ENCODE measurements around the gene CHPT1. TPM values are rescaled to one million over a fixed set of nuclear protein-coding genes. Genes with fewer than 3 reads are reported as not detected.
"Not testable (repeated sequence)": the region's sequence is repeated elsewhere in the genome, so short reads cannot be mapped to it uniquely, and the experiment has no call there.

The CHPT1 gene
- polyA plus RNA-seq, 2 donors, result 19.1 to 21.9 TPM

GRCh38 chr12:101663298-101663697 is 34.1 kb upstream of the CHPT1 start:
- 87 to 90% methylated on average over 6 of the region's 6 CpGs for WGBS, 2 donors
- Histone ChIP-seq H3K4me1 (ENCODE audit: control insufficient read depth in 2 of 2, insufficient read depth in 2 of 2, low read length in 1 of 2) (no peaks in the 10 kb centered on the region), H3K4me3 (ENCODE audit: low read depth in 1 of 2, low read length in 2 of 2) (no peak overlapping the region), H3K9me3 (ENCODE audit: control insufficient read depth in 2 of 2, insufficient read depth in 1 of 2, low read depth in 1 of 2, low read length in 1 of 2) (no peaks in the 10 kb centered on the region), H3K27me3 (ENCODE audit: control insufficient read depth in 1 of 2, insufficient read depth in 2 of 2, low read length in 2 of 2) (no peaks in the 10 kb centered on the region), H3K36me3 (ENCODE audit: control insufficient read depth in 2 of 2, insufficient read depth in 2 of 2, low read length in 1 of 2) (no peaks in the 10 kb centered on the region), H3K27ac (ENCODE audit: low read depth in 2 of 2, low read length in 1 of 2) (no peak overlapping the region)

- Histone ChIP-seq H3K36me3 (ENCODE audit: control insufficient read depth in 2 of 2, insufficient read depth in 2 of 2, low read length in 1 of 2) (no peaks in the 10 kb centered on the region), H3K27me3 (ENCODE audit: control insufficient read depth in 1 of 2, insufficient read depth in 2 of 2, low read length in 2 of 2) (no peaks in the 10 kb centered on the region), H3K4me1 (ENCODE audit: control insufficient read depth in 2 of 2, insufficient read depth in 2 of 2, low read length in 1 of 2) (no peaks in the 10 kb centered on the region), H3K4me3 (ENCODE audit: low read depth in 1 of 2, low read length in 2 of 2) (no peak overlapping the region), H3K27ac (ENCODE audit: low read depth in 2 of 2, low read length in 1 of 2) (no peak overlapping the region), H3K9me3 (ENCODE audit: control insufficient read depth in 2 of 2, insufficient read depth in 1 of 2, low read depth in 1 of 2, low read length in 1 of 2) (no peaks in the 10 kb centered on the region)
- 77 to 79% methylated on average over 7 of the region's 7 CpGs for WGBS, 2 donors
Observed at GRCh38 chr12:101664992-101665391, 32.4 kb upstream of the CHPT1 start.

GRCh38 chr12:101666052-101666728 is 31.2 kb upstream of the CHPT1 start:
- Histone ChIP-seq H3K4me3 (ENCODE audit: low read depth in 1 of 2, low read length in 2 of 2) (no peak overlapping the region), H3K36me3 (ENCODE audit: control insufficient read depth in 2 of 2, insufficient read depth in 2 of 2, low read length in 1 of 2) (no peaks in the 10 kb centered on the region), H3K27ac (ENCODE audit: low read depth in 2 of 2, low read length in 1 of 2) (no peak overlapping the region), H3K27me3 (ENCODE audit: control insufficient read depth in 1 of 2, insufficient read depth in 2 of 2, low read length in 2 of 2) (peaks cover 0 to under 1% of the 10 kb centered on the region in 2 donors), H3K9me3 (ENCODE audit: control insufficient read depth in 2 of 2, insufficient read depth in 1 of 2, low read depth in 1 of 2, low read length in 1 of 2) (no peaks in the 10 kb centered on the region), H3K4me1 (ENCODE audit: control insufficient read depth in 2 of 2, insufficient read depth in 2 of 2, low read length in 1 of 2) (no peaks in the 10 kb centered on the region)
- 80 to 82% methylated on average over 7 of the region's 7 CpGs for WGBS, 2 donors

GRCh38 chr12:101667591-101667990 is 29.8 kb upstream of the CHPT1 start:
- H3K36me3 ChIP-seq (ENCODE audit: control insufficient read depth in 2 of 2, insufficient read depth in 2 of 2, low read length in 1 of 2), result no peaks in the 10 kb centered on the region
- no peak overlapping the region for H3K4me3 ChIP-seq (ENCODE audit: low read depth in 1 of 2, low read length in 2 of 2)
- no peaks in the 10 kb centered on the region for H3K9me3 ChIP-seq (ENCODE audit: control insufficient read depth in 2 of 2, insufficient read depth in 1 of 2, low read depth in 1 of 2, low read length in 1 of 2)
- WGBS, 2 donors, result 70 to 81% methylated on average over 5 of the region's 5 CpGs
- peaks cover 0 to 3% of the 10 kb centered on the region in 2 donors for H3K27me3 ChIP-seq (ENCODE audit: control insufficient read depth in 1 of 2, insufficient read depth in 2 of 2, low read length in 2 of 2)
- no peaks in the 10 kb centered on the region for H3K4me1 ChIP-seq (ENCODE audit: control insufficient read depth in 2 of 2, insufficient read depth in 2 of 2, low read length in 1 of 2)
- H3K27ac ChIP-seq (ENCODE audit: low read depth in 2 of 2, low read length in 1 of 2), result no peak overlapping the region

GRCh38 chr12:101670007-101670671 is 27.3 kb upstream of the CHPT1 start:
- 50 to 61% methylated on average over 6 of the region's 6 CpGs for WGBS, 2 donors
- H3K36me3 ChIP-seq (ENCODE audit: control insufficient read depth in 2 of 2, insufficient read depth in 2 of 2, low read length in 1 of 2), result no peaks in the 10 kb centered on the region
- no peak overlapping the region for H3K27ac ChIP-seq (ENCODE audit: low read depth in 2 of 2, low read length in 1 of 2)
- H3K4me1 ChIP-seq (ENCODE audit: control insufficient read depth in 2 of 2, insufficient read depth in 2 of 2, low read length in 1 of 2), result no peaks in the 10 kb centered on the region
- peaks cover 0 to 3% of the 10 kb centered on the region in 2 donors for H3K27me3 ChIP-seq (ENCODE audit: control insufficient read depth in 1 of 2, insufficient read depth in 2 of 2, low read length in 2 of 2)
- no peaks in the 10 kb centered on the region for H3K9me3 ChIP-seq (ENCODE audit: control insufficient read depth in 2 of 2, insufficient read depth in 1 of 2, low read depth in 1 of 2, low read length in 1 of 2)
- H3K4me3 ChIP-seq (ENCODE audit: low read depth in 1 of 2, low read length in 2 of 2), result no peak overlapping the region

GRCh38 chr12:101671157-101671791 is 26.2 kb upstream of the CHPT1 start:
- peaks cover 0 to 3% of the 10 kb centered on the region in 2 donors for H3K27me3 ChIP-seq (ENCODE audit: control insufficient read depth in 1 of 2, insufficient read depth in 2 of 2, low read length in 2 of 2)
- no peaks in the 10 kb centered on the region for H3K4me1 ChIP-seq (ENCODE audit: control insufficient read depth in 2 of 2, insufficient read depth in 2 of 2, low read length in 1 of 2)
- no peaks in the 10 kb centered on the region for H3K36me3 ChIP-seq (ENCODE audit: control insufficient read depth in 2 of 2, insufficient read depth in 2 of 2, low read length in 1 of 2)
- WGBS, 2 donors, result 60 to 66% methylated on average over 6 of the region's 6 CpGs
- H3K9me3 ChIP-seq (ENCODE audit: control insufficient read depth in 2 of 2, insufficient read depth in 1 of 2, low read depth in 1 of 2, low read length in 1 of 2), result no peaks in the 10 kb centered on the region
- H3K27ac ChIP-seq (ENCODE audit: low read depth in 2 of 2, low read length in 1 of 2), result no peak overlapping the region
- no peak overlapping the region for H3K4me3 ChIP-seq (ENCODE audit: low read depth in 1 of 2, low read length in 2 of 2)

GRCh38 chr12:101671833-101672232 is 25.6 kb upstream of the CHPT1 start:
- Histone ChIP-seq H3K4me3 (ENCODE audit: low read depth in 1 of 2, low read length in 2 of 2) (no peak overlapping the region), H3K9me3 (ENCODE audit: control insufficient read depth in 2 of 2, insufficient read depth in 1 of 2, low read depth in 1 of 2, low read length in 1 of 2) (no peaks in the 10 kb centered on the region), H3K27ac (ENCODE audit: low read depth in 2 of 2, low read length in 1 of 2) (no peak overlapping the region), H3K4me1 (ENCODE audit: control insufficient read depth in 2 of 2, insufficient read depth in 2 of 2, low read length in 1 of 2) (no peaks in the 10 kb centered on the region), H3K27me3 (ENCODE audit: control insufficient read depth in 1 of 2, insufficient read depth in 2 of 2, low read length in 2 of 2) (peaks cover 0 to 3% of the 10 kb centered on the region in 2 donors), H3K36me3 (ENCODE audit: control insufficient read depth in 2 of 2, insufficient read depth in 2 of 2, low read length in 1 of 2) (no peaks in the 10 kb centered on the region)
- 89 to 90% methylated on average over 4 of the region's 4 CpGs for WGBS, 2 donors

- Histone ChIP-seq H3K36me3 (ENCODE audit: control insufficient read depth in 2 of 2, insufficient read depth in 2 of 2, low read length in 1 of 2) (no peaks in the 10 kb centered on the region), H3K4me3 (ENCODE audit: low read depth in 1 of 2, low read length in 2 of 2) (no peak overlapping the region), H3K4me1 (ENCODE audit: control insufficient read depth in 2 of 2, insufficient read depth in 2 of 2, low read length in 1 of 2) (no peaks in the 10 kb centered on the region), H3K27me3 (ENCODE audit: control insufficient read depth in 1 of 2, insufficient read depth in 2 of 2, low read length in 2 of 2) (peaks cover 0 to 3% of the 10 kb centered on the region in 2 donors), H3K9me3 (ENCODE audit: control insufficient read depth in 2 of 2, insufficient read depth in 1 of 2, low read depth in 1 of 2, low read length in 1 of 2) (no peaks in the 10 kb centered on the region), H3K27ac (ENCODE audit: low read depth in 2 of 2, low read length in 1 of 2) (no peak overlapping the region)
- 79 to 85% methylated on average over 2 of the region's 2 CpGs for WGBS, 2 donors
Observed at GRCh38 chr12:101675555-101675954, 21.9 kb upstream of the CHPT1 start.

GRCh38 chr12:101676497-101676896 is 20.9 kb upstream of the CHPT1 start:
- H3K4me1 ChIP-seq (ENCODE audit: control insufficient read depth in 2 of 2, insufficient read depth in 2 of 2, low read length in 1 of 2); H3K36me3 ChIP-seq (ENCODE audit: control insufficient read depth in 2 of 2, insufficient read depth in 2 of 2, low read length in 1 of 2); H3K27ac ChIP-seq (ENCODE audit: low read depth in 2 of 2, low read length in 1 of 2); H3K4me3 ChIP-seq (ENCODE audit: low read depth in 1 of 2, low read length in 2 of 2); H3K27me3 ChIP-seq (ENCODE audit: control insufficient read depth in 1 of 2, insufficient read depth in 2 of 2, low read length in 2 of 2); H3K9me3 ChIP-seq (ENCODE audit: control insufficient read depth in 2 of 2, insufficient read depth in 1 of 2, low read depth in 1 of 2, low read length in 1 of 2): not testable (repeated sequence)
- WGBS, 2 donors, result 59 to 72% methylated on average over 3 of the region's 3 CpGs
